NOMO-1 treated with dmso at 0.1 percent for 144 hours (cell line): Measurements from ENCODE around the gene WNT3A.
"Not testable (repeated sequence)": the region's sequence is repeated elsewhere in the genome, so short reads cannot be mapped to it uniquely, and the experiment has no call there.

Experiments used
- DNase-seq: peaks from one replicate; lab custom pipeline; 2025; ENCODE audit not compliant: unreplicated experiment; lab: John Stamatoyannopoulos, UW

The WNT3A gene

DNA sequence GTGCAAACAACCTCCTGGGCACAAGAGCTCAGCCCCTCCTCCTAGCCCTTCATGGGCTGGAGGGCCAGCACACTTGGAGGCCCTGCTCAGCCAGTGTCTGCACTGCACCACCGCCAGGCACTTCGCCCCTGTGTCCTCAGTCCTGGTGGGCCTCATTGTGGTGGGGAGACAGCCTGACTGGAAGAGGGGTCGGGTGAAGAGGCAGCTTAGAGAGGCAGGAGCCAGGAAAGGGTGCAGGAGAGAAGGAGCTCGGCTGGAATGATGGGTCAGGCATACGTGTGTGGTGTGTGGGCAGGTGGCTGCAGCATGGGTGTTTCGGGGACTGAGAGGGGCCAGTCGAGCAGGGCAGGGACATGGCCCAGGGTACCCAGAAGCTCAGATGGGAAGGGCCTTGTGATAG is 4.1 kb downstream of the WNT3A start:
- no peak for DNase-seq

DNA sequence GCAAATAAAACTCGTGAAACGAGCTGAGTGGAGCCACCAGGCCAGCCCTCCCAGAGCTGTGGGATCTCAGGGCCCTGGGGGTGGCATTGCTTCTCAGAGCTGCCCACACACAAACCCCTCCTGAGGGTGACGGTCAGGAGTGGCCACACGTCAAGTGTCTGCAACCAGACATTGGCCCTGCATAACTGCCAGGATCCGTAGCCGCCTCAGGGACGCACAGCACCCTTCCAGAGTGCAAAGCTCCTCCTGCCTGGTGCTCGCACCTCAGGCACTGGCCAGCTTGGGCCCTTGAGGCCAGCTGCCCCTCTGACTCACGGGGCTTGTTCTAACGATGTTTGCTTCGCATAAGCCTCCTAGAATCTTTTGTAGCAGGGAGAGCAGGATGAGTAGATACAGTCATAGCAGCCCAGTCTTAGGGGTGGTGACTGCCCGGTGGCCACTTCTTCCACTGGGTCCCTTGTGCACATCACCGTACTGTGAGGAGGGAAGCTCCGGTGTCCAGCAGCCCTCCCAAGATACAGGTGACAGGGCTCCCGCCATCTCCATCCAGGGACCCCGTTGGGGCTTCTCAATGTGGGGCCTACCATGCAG is 5.0 kb downstream of the WNT3A start:
- no peak for DNase-seq

DNA sequence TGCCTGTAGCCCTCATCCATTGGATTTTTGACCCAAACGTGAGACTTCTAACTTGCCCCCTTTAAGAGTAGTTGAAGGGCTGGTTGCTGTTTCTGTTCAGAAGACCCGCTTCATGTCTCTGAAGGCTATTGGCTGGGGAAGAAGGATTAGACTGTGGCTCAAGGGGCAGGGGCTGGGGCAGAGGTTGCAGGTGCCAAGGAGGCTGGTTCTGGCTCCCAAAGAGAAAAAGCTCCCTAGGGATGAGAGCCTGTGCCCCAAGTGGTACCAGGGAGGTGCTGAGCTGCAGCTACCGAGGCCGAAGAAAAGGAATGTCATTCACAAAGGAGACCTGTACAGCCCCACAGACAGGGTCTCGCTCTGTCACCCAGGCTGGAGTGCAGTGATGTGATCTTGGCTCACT is 5.8 kb downstream of the WNT3A start:
- no peak for DNase-seq

DNA sequence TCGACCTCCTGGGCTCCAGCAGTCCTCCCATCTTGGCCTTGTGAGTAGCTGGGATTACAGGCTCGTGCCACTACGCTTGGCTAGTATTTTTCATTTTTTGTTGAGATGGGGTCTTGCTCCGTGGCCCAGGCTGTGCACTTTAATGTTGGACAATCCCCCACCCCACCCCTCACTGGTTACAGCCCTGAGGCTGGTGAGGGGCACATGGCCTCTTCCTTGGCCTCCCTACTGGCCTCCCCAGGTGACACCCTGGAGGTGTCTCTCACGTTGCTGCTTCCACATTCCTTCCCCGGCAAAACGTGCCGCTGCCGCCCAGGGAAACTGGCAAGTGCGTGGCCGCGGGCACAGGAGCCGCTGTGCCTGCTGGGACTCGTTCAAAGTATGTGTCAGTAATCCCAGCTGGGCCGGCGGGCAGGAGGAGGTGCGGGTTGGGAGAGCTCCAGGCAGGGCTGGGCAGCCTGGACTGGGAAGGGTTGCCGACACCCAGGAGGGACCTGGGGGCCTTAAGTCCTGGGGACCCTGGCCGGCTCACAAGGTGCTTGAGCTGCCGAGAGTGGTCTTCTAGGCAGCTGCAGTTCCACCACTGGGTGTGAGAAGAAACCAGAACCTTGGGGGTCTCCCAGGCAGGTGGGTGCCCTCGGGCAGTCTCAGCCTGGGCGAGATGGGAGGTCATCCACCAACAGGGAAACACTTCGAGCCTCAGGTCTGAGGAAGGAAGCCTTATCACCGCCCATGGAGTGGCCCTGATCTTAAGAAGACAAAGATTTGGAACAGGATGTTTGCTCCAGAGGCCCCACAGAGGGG is 6.5 kb downstream of the WNT3A start:
- DNase-seq, result no peak

DNA sequence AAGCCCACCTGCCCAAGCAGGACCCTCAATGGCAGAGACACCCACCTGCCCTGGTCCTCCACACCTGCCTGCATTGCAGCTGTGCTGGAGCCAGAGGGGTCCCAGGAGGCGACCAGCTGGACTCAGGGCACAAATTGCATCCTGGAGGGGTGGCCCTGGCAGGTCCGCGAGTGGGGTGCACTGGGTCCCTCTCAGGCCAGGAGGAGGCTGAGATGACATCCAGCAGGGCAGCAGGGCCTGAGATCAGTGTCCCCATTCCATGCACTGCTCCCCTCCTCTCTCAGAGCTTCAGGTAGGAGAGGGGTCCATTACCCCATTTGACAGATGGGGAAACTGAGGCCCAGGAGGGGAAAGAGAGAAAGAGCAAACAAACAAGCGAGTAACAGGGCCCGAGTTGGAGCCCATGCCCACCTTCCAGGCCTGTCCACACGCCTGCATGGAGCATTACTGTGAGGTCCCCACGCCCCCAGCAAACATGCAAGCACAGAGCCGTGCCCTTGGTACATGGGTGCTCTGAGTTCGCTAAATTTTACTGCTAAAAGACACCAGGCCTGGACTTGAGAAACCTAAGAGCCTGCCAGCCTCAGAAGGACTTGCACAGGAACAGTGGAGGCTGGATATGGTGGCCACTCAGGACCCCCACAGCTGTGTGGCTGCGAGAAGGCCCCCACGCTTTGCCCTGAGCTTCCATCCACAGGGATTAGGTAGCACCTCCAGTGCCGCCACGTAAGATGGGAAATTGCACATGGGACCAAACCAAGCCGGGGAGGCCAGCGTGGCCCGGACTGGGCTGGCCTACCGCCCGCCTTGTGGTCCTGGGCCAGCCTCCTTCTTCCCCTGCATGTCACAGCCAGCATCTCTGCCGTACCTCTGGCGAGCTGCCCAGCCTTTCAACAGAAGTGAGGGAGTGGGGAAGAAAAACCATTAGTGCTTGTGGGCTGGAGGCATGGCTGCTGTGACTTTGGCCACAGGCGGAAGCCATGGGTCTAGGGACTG is 7.4 kb downstream of the WNT3A start:
- no peak for DNase-seq

DNA sequence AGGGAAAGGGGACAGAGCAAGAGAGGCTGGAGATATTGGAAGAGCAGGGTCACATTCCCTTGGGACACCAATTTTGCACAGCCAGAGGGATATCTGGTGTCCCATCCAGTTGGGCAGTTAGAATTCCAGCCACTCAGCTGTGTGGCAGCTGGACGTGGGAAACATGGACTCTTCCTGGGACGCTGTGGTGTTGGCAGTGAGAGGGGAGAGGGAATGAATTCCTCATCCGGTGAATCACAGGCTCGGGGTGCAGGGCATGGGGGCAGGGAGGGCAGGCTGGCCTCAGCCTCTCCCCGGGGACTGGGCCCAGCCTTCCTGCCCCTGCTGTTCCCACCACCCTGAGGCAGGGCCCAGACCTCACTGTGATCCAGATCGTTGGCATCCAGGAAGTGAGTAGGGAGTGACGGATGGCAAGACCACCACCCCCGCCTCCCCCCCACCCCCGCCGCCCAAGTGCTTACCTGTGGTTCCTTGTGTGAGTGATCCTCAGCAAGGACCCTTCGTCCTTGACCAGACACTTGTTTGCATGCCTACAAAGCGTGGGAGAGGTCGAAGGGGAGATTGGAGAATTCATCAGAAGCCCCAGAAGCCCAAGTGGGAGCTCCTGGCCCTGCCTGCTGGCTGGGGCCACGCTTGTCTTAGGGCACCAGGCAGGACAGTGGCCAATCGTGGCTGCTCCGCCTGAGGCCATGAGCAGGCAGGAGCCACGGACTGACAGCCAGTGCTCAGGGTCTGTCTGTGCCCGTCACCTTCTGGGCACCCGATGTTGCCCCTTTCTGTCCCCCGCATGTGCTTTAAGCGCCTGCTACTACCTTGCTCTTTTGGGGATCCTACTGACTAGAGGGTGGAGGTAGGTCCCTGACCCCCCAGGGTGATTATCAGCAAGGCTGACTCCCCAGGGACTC is 8.7 kb downstream of the WNT3A start:
- no peak for DNase-seq

DNA sequence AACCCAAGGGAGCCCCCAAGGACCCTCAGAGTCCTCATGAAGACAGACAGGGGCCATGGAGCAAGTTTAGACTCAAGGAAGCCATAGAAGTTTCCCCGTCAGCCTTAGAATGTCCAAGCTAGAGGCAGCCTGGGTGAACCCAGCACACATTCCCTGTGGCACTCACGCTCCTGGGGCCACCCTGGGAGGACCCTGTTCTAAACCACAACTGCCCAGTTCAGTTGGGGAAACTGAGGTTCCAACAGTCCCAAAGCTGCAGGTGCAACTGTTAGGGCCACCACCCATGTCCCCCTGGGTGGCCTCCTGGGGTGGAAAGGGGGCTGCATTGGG is 9.3 kb downstream of the WNT3A start:
- DNase-seq, result no peak

DNA sequence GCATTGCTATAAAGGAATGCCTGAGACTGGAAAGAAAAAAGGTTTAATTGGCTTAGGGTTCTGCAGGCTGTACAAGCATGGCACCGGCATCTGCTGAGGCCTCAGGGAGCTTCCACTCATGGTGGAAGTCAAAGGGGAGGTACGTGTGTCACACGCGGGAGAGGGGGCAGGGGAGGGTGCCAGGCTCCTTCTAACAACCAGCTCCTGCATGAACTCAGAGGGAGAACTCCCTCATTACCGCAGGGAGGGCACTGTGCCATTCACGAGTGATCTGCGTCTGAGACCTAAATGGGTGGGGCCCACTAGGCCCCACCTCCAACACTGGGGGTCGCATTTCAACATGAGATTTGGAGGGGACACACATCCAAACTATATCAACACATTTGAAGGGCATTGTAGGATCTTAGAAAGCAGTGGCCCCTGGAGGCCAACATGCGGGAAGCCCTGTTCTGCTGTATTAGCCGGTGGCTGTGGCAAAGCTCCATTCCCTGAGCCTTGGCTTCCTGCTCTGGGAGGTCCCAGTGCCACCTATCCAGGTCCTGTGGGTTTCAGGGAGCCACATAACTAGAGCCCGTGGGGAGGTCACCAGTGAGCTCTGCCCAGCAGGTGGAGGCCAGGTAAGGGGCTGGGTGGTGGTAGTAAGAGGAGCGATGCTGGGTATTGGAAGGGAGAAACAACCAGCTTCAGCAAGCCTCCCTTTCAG is 10.0 kb downstream of the WNT3A start:
- no peak for DNase-seq

DNA sequence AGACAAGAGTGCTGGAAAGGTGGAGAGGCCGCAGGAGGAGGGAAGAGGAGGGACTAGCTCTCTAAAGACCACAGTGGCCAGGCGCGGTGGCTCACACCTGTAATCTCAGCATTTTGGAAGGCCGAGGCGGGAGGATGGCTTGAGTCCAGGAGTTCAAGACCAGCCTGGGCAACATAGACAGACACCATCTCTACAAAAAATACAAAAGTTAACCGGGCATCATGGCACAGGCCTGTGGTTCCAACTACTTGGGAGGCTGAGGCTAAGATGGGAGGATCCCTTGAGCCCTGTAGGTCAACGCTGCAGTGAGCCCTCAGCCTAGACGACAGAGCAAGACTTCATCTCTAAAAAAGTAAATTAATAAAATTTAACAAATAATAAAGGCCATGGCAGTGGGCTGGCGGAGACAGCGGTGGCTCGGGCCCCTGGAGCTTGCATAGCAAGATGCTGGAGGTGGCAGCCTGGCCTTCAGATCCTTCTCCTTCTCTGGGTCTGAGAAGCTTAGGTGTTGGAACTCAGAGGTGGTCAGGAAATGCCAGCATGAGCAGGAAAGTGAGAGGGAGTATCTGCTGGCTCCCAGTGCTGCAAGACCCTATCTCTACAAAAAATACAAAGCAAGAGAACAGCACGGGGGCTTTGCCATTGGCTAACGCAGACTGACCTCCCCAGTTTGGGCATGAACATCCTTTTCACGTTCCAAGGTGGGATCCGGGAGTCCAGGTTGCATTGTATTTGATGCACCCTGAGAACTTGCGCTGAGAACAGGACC is 10.7 kb downstream of the WNT3A start:
- no peak for DNase-seq

DNA sequence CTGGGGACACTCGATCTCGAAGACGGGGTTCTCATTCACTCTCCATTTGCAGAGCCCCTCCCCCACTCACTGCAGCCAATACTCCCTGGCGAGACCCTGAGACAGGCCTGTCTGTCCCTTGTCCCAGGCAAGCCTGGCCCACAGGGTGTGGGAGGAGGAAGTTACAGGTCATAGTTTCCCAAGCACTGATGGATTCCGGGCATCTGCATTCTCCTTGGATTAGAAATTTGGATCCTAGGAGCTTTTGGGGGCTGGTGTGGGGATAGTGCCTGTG is 11.3 kb downstream of the WNT3A start:
- no peak for DNase-seq

DNA sequence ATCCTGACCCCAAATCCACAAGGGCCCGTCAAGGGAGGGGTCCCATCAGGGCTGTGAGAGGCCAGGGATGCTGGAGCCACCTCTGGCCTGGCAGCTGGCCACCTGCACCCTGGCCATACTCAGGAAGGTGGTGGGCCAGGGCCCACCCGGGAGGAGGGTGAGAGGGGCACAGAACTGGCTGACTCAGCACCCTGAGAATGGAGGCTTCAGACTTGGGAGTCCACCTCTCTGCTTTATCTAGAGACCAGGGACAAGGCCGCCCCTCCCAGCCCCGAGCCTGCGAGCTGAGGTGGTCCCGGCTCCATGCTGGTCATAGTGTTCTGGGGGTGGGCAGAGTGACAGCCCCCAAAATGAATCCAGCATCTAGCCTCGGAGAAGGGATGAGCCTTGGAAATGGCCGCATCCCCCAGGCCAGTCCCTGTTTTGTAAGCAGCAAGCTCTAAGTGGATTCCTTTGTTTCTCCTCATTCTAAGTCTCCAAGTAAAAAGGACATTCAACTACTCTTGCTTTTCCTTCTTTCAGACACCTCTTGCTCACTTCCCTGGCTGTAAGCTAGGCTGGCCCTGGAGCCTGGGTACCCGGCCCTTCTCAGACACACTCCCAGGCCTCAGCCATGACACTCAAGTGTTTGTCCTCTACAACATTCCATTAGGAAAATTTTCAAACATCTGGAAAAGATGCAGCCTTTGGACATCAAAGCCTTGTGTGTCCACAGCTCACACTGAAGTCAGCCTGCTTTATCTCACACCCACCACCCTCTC is 12.3 kb downstream of the WNT3A start:
- no peak for DNase-seq

DNA sequence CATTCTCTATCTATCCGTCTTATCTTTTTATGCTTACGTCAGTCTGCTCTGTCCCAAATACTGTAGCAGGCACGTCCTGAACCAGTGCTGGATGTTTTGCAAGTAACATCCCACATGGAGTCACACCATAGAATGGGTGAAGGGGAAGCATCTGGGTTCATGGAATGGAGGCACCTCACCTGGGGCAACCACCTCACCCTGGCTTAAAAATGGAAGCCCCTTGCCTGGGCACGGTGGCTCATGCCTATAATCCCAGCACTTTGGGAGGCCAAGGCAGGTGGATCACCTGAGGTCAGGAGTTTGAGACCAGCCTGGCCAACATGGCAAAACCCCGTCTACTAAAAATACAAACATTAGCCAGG is 12.9 kb downstream of the WNT3A start:
- not testable (repeated sequence) for DNase-seq

DNA sequence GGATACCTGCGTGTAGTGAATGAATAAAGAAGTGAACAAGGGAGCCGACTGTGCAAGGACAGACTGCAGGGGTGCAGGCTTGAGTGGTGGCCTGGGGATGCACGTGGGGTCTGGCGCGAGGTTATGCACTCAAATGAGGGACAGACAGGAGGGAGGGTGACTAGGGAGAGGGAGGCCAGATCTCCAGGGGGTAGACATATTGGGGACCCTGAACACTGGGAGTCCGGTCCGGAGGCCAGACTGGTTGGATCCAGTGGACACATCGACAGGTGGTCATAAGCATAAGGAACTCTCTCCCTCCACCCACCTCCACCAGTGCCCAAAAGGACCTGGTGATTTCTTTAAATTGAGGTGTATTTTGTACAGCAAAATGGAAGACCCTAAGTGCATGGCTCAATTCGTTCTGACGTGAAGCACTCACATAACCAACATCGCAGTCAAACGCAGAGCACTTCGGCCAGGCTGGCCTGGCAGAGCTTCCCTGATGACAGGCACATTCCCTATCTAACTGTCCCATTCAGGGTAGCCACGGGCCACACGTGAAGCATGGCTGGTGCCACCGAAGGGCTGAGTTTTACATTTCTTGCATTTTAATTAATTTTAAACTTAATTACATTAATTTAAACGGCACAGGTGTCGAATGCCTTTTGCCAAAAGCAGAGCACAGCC is 14.0 kb downstream of the WNT3A start:
- no peak for DNase-seq

DNA sequence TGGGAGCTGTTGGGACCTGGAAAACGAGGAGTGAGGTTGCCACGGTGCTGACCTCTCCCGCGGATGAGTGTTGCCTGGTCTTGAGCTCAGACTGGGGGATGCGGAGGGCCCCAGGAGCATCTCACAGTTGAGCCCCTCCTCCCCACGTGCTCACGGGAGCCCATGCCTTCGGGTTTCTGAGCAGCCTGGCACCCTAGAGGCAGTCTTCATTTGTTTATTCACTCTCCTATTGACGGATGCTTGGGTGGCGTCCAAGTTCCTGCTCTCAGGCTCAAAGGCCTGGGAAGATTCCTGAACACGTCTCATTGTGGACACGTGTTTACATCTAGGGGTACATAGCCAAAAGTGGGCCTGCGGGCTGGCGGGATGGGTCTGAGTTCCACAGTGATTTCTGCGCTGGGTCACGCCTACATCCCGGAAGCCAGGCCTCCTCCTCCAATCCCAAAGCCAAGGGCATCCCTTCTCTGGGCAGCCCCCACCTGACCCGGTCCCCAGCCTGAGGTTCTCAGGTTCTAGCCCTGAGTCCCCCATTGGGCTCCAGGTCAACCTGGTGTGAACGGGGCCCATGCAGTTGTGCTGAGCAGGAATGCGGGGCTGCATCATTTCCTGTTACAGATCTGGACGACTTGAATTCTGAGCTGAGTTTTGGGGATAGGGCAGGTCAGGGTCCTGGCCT is 14.7 kb downstream of the WNT3A start:
- DNase-seq, result no peak

DNA sequence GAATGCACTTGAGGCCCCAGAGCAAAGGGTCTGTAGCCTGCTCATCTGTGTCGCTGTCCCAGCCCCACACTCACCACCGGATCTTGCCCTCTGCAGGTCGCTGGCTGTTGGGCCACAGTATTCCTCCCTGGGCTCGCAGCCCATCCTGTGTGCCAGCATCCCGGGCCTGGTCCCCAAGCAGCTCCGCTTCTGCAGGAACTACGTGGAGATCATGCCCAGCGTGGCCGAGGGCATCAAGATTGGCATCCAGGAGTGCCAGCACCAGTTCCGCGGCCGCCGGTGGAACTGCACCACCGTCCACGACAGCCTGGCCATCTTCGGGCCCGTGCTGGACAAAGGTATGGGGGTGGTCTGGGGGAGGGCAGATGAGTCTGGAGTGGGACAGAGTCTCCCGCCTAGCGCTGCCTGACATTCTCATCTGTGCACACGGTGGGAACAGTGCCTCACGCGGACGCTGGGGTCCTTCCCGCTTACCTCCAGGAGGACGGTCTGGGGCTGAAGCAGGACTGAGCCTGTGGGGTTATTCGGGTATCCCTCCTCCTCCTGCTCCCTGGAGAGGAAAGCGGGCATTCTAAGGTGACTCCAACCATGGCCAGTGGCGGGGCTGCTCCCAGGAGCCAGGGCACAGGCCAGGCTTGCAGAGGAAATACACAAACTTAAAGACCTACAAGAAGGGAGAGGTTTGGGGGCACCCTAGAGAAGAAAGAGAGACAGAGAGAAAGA is 15.9 kb downstream of the WNT3A start:
- no peak for DNase-seq

DNA sequence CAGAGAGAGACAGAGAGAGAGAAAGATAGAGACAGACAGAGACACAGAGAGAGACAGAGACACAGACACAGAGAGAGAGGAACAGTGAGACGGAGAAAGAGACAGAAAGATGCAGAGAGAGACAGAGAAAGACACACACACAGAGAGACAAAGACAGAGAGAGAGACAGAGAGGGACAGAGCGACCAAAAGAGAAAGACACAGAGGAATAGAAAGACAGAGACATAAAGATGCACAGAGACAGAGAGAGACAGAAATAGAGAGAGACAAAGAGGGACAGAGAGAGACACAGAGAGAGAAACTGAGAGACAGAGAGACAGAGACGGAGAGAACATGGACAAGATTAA is 16.5 kb downstream of the WNT3A start:
- DNase-seq, result no peak

DNA sequence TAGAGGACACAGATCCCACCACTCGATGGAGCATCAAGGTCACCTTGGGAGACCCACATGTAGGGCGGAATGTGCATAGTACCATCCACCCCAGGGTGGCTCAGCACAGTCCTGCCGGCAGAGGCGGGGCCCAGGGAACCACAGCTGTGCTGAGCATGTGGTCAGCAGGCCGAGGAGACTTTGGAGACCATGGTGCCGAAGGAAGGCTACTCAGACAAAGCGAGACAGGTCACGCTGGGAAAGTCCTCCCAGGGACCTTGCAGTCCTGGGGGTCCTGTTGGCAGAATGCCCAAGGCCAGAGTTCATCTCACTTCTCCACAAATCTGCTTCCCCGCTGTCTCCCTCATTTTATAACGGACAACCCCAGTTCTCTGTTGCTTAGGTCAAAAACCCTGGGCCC is 22.5 kb downstream of the WNT3A start:
- DNase-seq, result no peak
